HEK293 (cell line): Measurements from ENCODE around the gene MYO1F.
A peak's percentile ranks its signal among the peaks of the same experiment; 100 is the strongest.

Experiments used
- CTCF ChIA-PET: fragments of 350-600 bp; formaldehyde crosslinking; extraction: SDS; loops from one replicate; lab custom pipeline; 2021; ENCODE audit warnings: antibody characterized with exemption; lab: Yijun Ruan, JAX
- POLR2A ChIA-PET: fragments of 300-600 bp; formaldehyde crosslinking; extraction: SDS; loops from one replicate; lab custom pipeline; 2020; ENCODE audit warnings: antibody characterized with exemption, inconsistent platforms; lab: Yijun Ruan, JAX
- H3K27ac ChIP-seq: fragments of 200-500 bp; sonication (Bioruptor generic); 2 replicates; pipeline ENCODE4 v1.5.1; 2014; ENCODE audit warnings: low read depth, low read length, control low read depth, inconsistent platforms; ENCODE audit errors: extremely low read depth
- H3K36me3 ChIP-seq, 2 experiments: fragments of 200-500 bp in 1 of 2; sonication (Bioruptor generic) in 1 of 2; 1 replicate in 1 of 2; 2 replicates in 1 of 2; pipeline ENCODE4 v1.5.1; 2014 to 2017; ENCODE audit warnings: inconsistent platforms in 2 of 2, low read length in 2 of 2; ENCODE audit not compliant: control insufficient read depth in 2 of 2, insufficient read depth in 1 of 2
- H3K4me1 ChIP-seq: fragments of 200-500 bp; sonication (Bioruptor generic); 2 replicates; pipeline ENCODE4 v1.5.1; 2014; ENCODE audit warnings: mild to moderate bottlenecking, low read length, inconsistent platforms; ENCODE audit not compliant: control insufficient read depth, insufficient read depth
- H3K4me3 ChIP-seq: 2 replicates; pipeline ENCODE4 v1.5.1; 2011; ENCODE audit warnings: low read depth, mild to moderate bottlenecking, control low read depth, low read length, moderate library complexity
- H3K9me3 ChIP-seq: fragments of 200-500 bp; sonication (Bioruptor generic); 2 replicates; pipeline ENCODE4 v1.5.1; 2014; ENCODE audit warnings: low read depth, low read length, inconsistent platforms; ENCODE audit not compliant: control insufficient read depth, insufficient read depth
- GLI2 ChIP-seq: fragments of 450-650 bp; formaldehyde crosslinking; IDR thresholded peaks from 2 replicates; pipeline ENCODE4; 2017; ENCODE audit warnings: missing biosample characterization, missing genetic modification characterization, low read depth, borderline replicate concordance
- HOXA7 ChIP-seq: sonication (generic); formaldehyde crosslinking; IDR thresholded peaks from 2 replicates; pipeline ENCODE4 v1.8.1; 2022; ENCODE audit warnings: missing genetic modification reagents, borderline replicate concordance
- PRDM2 ChIP-seq: fragments of 450-650 bp; formaldehyde crosslinking; IDR thresholded peaks from 2 replicates; pipeline ENCODE4 v1.5.1; 2016; ENCODE audit warnings: missing biosample characterization, missing genetic modification characterization, borderline replicate concordance
- SCRT1 ChIP-seq: fragments of 450-650 bp; formaldehyde crosslinking; IDR thresholded peaks from 2 replicates; pipeline ENCODE4 v1.5.1; 2016; ENCODE audit warnings: missing biosample characterization, missing genetic modification characterization, borderline replicate concordance
- SP7 ChIP-seq: fragments of 450-650 bp; formaldehyde crosslinking; IDR thresholded peaks from 2 replicates; pipeline ENCODE4 v1.5.1; 2016; ENCODE audit warnings: missing biosample characterization, missing genetic modification characterization
- YY2 ChIP-seq: fragments of 450-650 bp; formaldehyde crosslinking; IDR thresholded peaks from 2 replicates; pipeline ENCODE4 v1.5.1; 2016; ENCODE audit warnings: missing biosample characterization, missing genetic modification characterization
- ZEB2 ChIP-seq: fragments of 450-650 bp; formaldehyde crosslinking; IDR thresholded peaks from 2 replicates; pipeline ENCODE4 v1.5.1; 2016; ENCODE audit warnings: missing biosample characterization, missing genetic modification characterization
- ZIC2 ChIP-seq: fragments of 450-650 bp; formaldehyde crosslinking; IDR thresholded peaks from 2 replicates; pipeline ENCODE4 v1.5.1; 2016; ENCODE audit warnings: missing biosample characterization, missing genetic modification characterization
- ZNF138 ChIP-seq: fragments of 450-650 bp; formaldehyde crosslinking; IDR thresholded peaks from 2 replicates; pipeline ENCODE4 v1.5.1; 2016; ENCODE audit warnings: missing biosample characterization, missing genetic modification characterization, borderline replicate concordance
- ZNF280C ChIP-seq: fragments of 450-650 bp; formaldehyde crosslinking; IDR thresholded peaks from 2 replicates; pipeline ENCODE4 v1.5.1; 2016; ENCODE audit warnings: missing biosample characterization, missing genetic modification characterization
- ZNF311 ChIP-seq: fragments of 450-650 bp; formaldehyde crosslinking; IDR thresholded peaks from 2 replicates; pipeline ENCODE4 v1.5.1; 2017; ENCODE audit warnings: missing biosample characterization, missing genetic modification characterization, borderline replicate concordance
- ZNF416 ChIP-seq: fragments of 450-650 bp; formaldehyde crosslinking; IDR thresholded peaks from 2 replicates; pipeline ENCODE4 v1.5.1; 2016; ENCODE audit warnings: missing biosample characterization, missing genetic modification characterization
- ZNF548 ChIP-seq: fragments of 450-650 bp; formaldehyde crosslinking; IDR thresholded peaks from 2 replicates; pipeline ENCODE4 v1.5.1; 2016; ENCODE audit warnings: missing biosample characterization, missing genetic modification characterization
- ZNF560 ChIP-seq: fragments of 450-650 bp; formaldehyde crosslinking; IDR thresholded peaks from 2 replicates; pipeline ENCODE4 v1.5.1; 2017; ENCODE audit warnings: missing biosample characterization, missing genetic modification characterization, borderline replicate concordance
- ZNF571 ChIP-seq: fragments of 450-650 bp; formaldehyde crosslinking; IDR thresholded peaks from 2 replicates; pipeline ENCODE4 v1.5.0; 2017; ENCODE audit warnings: missing biosample characterization, missing genetic modification characterization
- ZNF624 ChIP-seq: fragments of 450-650 bp; formaldehyde crosslinking; IDR thresholded peaks from 2 replicates; pipeline ENCODE4 v1.5.1; 2017; ENCODE audit warnings: missing biosample characterization, missing genetic modification characterization
- ZNF670 ChIP-seq: fragments of 450-650 bp; formaldehyde crosslinking; IDR thresholded peaks from 2 replicates; pipeline ENCODE4 v1.5.1; 2016; ENCODE audit warnings: missing biosample characterization, missing genetic modification characterization, low read depth
- ZNF677 ChIP-seq: fragments of 450-650 bp; IDR thresholded peaks from 2 replicates; pipeline ENCODE4 v1.5.0; 2018; ENCODE audit warnings: missing biosample characterization, mild to moderate bottlenecking, missing genetic modification characterization, moderate library complexity
- ZNF776 ChIP-seq: fragments of 450-650 bp; formaldehyde crosslinking; IDR thresholded peaks from 2 replicates; pipeline ENCODE4 v1.5.0; 2017; ENCODE audit warnings: missing biosample characterization, missing genetic modification characterization, borderline replicate concordance
- ZSCAN16 ChIP-seq: fragments of 450-650 bp; formaldehyde crosslinking; IDR thresholded peaks from 2 replicates; pipeline ENCODE4 v1.5.1; 2016; ENCODE audit warnings: missing biosample characterization, missing genetic modification characterization
- ZSCAN30 ChIP-seq: fragments of 450-650 bp; IDR thresholded peaks from 2 replicates; pipeline ENCODE4 v1.5.1; 2018; ENCODE audit warnings: missing biosample characterization, mild to moderate bottlenecking, missing genetic modification characterization, moderate library complexity

The MYO1F gene

GRCh38 chr19:8488365-8488764 is 88.9 kb downstream of the MYO1F start:
- ChIA-PET POLR2A (interaction anchor here (1.5 kb wide), 1 partner anchor 25 kb away, joined by 5 read pairs; the partner anchor contains the start of gene ZNF414), CTCF (interaction anchor here (0.6 to 1.0 kb wide), 2 partner anchors 12 to 15 kb away, joined by 3 to 5 read pairs; no protein-coding TSS in a partner anchor)
- Histone ChIP-seq H3K9me3 (no peaks in the 10 kb centered on the region), H3K4me1 (no peaks in the 10 kb centered on the region), H3K36me3 (peaks cover 7 to 65% of the 10 kb centered on the region in 2 experiments; a peak in 2 of 3 replicates), H3K4me3 (no peak overlapping the region), H3K27ac (no peak overlapping the region)
- no peak for TF ChIP-seq ZNF776 (tag by site-specific recombination)
- 0 out of 2 replicates have a peak, but pooled peaks have one; percentile 37 for TF ChIP-seq ZSCAN16 (tag by site-specific recombination)
- TF ChIP-seq ZNF138 (tag by site-specific recombination): no peak
- no peak for TF ChIP-seq ZNF624 (tag by site-specific recombination)
- no peak for TF ChIP-seq ZNF548 (tag by site-specific recombination)
- TF ChIP-seq ZNF311 (tag by site-specific recombination): no peak
- no peak for TF ChIP-seq HOXA7 (CRISPR knock-in tag)

- no peaks in the 10 kb centered on the region for H3K9me3 ChIP-seq
- H3K4me1 ChIP-seq: no peaks in the 10 kb centered on the region
- TF ChIP-seq GLI2 (tag by site-specific recombination) (no peak), ZNF560 (tag by site-specific recombination) (no peak), ZEB2 (no peak), SP7 (tag by site-specific recombination) (no peak), ZSCAN30 (no peak), ZIC2 (tag by site-specific recombination) (peak; percentile 29; the same call in 1 of the 2 replicates), YY2 (tag by site-specific recombination) (no peak)
- TF ChIP-seq, all 188 proteins: peak for 1
- peaks cover 7 to 76% of the 10 kb centered on the region in 2 experiments for H3K36me3 ChIP-seq
- CTCF ChIA-PET: interaction anchor here (0.6 to 1.0 kb wide), 3 partner anchors 8 to 19 kb away, joined by 3 to 8 read pairs (median 5); no protein-coding TSS in a partner anchor
- POLR2A ChIA-PET: interaction anchor here (1.5 kb wide), 1 partner anchor 27 kb away, joined by 5 read pairs; the partner anchor contains the start of gene ZNF414
- no peak overlapping the region for H3K27ac ChIP-seq
- H3K4me3 ChIP-seq: no peak overlapping the region
These were observed 89.9 kb downstream of the MYO1F start for GRCh38 chr19:8487137-8487851.

GRCh38 chr19:8486661-8487136 is 90.5 kb downstream of the MYO1F start:
- H3K27ac ChIP-seq: no peak overlapping the region
- no peaks in the 10 kb centered on the region for H3K4me1 ChIP-seq
- no peaks in the 10 kb centered on the region for H3K9me3 ChIP-seq
- no peak overlapping the region for H3K4me3 ChIP-seq
- ChIA-PET POLR2A (no interaction called here), CTCF (no interaction called here)
- H3K36me3 ChIP-seq: peaks cover 11 to 80% of the 10 kb centered on the region in 2 experiments
- no peak for TF ChIP-seq PRDM2
- TF ChIP-seq ZNF416: no peak
- no peak for TF ChIP-seq ZNF677 (tag by site-specific recombination)
- no peak for TF ChIP-seq ZNF571 (tag by site-specific recombination)
- TF ChIP-seq SCRT1: no peak
- TF ChIP-seq ZNF280C (tag by site-specific recombination): no peak
- TF ChIP-seq ZNF670: no peak
